Subcutaneous adipose tissue (tissue), 4 donors: ENCODE data around the gene NLRP13. TPM values are rescaled to one million over a fixed set of nuclear protein-coding genes. Genes with fewer than 3 reads are reported as not detected.

ENCODE experiments used
- CTCF ChIP-seq: fragments of 450-650 bp; IDR thresholded peaks from one replicate; pipeline ENCODE4 v1.5.1; 2016; ENCODE audit warnings: low read depth, mild to moderate bottlenecking, control low read depth, antibody characterized with exemption, moderate library complexity
- total RNA-seq, 4 donors: library from RNA; depleted of rRNA; stranded (reverse); fragments of >200 nt; gene quantifications; one replicate each; pipeline ENCODE4 v1.1.0, GENCODE V29; 2016

NLRP13 gene
- total RNA-seq, 4 donors from 2014 or later: not detected

- no peak for TF ChIP-seq CTCF
Observed at GRCh38 chr19:55956431-55956830, 24.3 kb upstream of the NLRP13 start.

GRCh38 chr19:55947532-55947931 lies 15.4 kb upstream of the NLRP13 start, which contains the start of gene NLRP8:
Gene NLRP8 (plus strand): TSS chr19:55947832.
- no peak for TF ChIP-seq CTCF

GRCh38 chr19:55940306-55940705 lies 8.2 kb upstream of the NLRP13 start:
- TF ChIP-seq CTCF: no peak

- TF ChIP-seq CTCF: no peak
Observed at GRCh38 chr19:55939206-55939605, 7.1 kb upstream of the NLRP13 start.

- TF ChIP-seq CTCF: no peak
Observed at GRCh38 chr19:55935206-55935605, 3.1 kb upstream of the NLRP13 start.

- TF ChIP-seq CTCF: no peak
Observed at GRCh38 chr19:55930996-55931515, 1.1 kb downstream of the NLRP13 start.

GRCh38 chr19:55927991-55928390 lies 4.1 kb downstream of the NLRP13 start:
- no peak for TF ChIP-seq CTCF

GRCh38 chr19:55923556-55923955 lies 8.6 kb downstream of the NLRP13 start:
- no peak for TF ChIP-seq CTCF
